HFFc6 (cell line): ENCODE measurements around the gene ADRM1. TPM values are rescaled to one million over a fixed set of nuclear protein-coding genes. Genes with fewer than 3 reads are reported as not detected.

ENCODE experiments used
- DNase-seq: peaks from one replicate; pipeline ENCODE4 v3.0.0-alpha.2; 2018
- H3K27ac Mint-ChIP-seq: 2 replicates; pipeline ENCODE4 v1.8.0; 2020; ENCODE audit warnings: mild to moderate bottlenecking, mixed read lengths
- H3K27me3 Mint-ChIP-seq: 2 replicates; pipeline ENCODE4 v1.8.0; 2021; ENCODE audit warnings: mild to moderate bottlenecking, moderate library complexity, mixed read lengths; ENCODE audit not compliant: insufficient read depth
- H3K36me3 Mint-ChIP-seq: 2 replicates; pipeline ENCODE4 v1.8.0; 2021; ENCODE audit warnings: low read depth, mixed read lengths
- H3K4me1 Mint-ChIP-seq: 2 replicates; pipeline ENCODE4 v1.8.0; 2020; ENCODE audit warnings: low read depth, mixed read lengths
- H3K4me3 Mint-ChIP-seq: 2 replicates; pipeline ENCODE4 v1.8.0; 2020; ENCODE audit warnings: mild to moderate bottlenecking, moderate library complexity, mixed read lengths
- H3K9me3 Mint-ChIP-seq: 2 replicates; pipeline ENCODE4 v1.8.0; 2020; ENCODE audit warnings: mild to moderate bottlenecking, mixed read lengths
- CTCF ChIP-seq: fragments of 200-600 bp; sonication (generic); IDR thresholded peaks from 2 replicates; pipeline ENCODE4 v1.5.0; 2021; ENCODE audit warnings: antibody characterized with exemption, mild to moderate bottlenecking
- total RNA-seq, 6 experiments: library from RNA; stranded (reverse); fragmentation: NEBNext Ultra II Directional; extraction: Animal tissue kit (Norgen Biotek cat#: 25700); gene quantifications; 2 replicates in 1 of 6; 3 replicates in 5 of 6; pipeline ENCODE4 v1.2.3, GENCODE V29; 2021

ADRM1 gene
- total RNA-seq, 6 experiments from 2014 or later: 126 to 133 (median 129) TPM

- no peaks in the 10 kb centered on the region for H3K9me3 Mint-ChIP-seq
- H3K4me1 Mint-ChIP-seq: peaks cover 6% of the 10 kb centered on the region; the same call in 1 of the 2 replicates
These were observed 52.1 kb downstream of the ADRM1 start for GRCh38 chr20:62354811-62355341.

GRCh38 chr20:62355516-62355877, 52.7 kb downstream of the ADRM1 start:
- Mint-ChIP-seq H3K27ac (no peak overlapping the region), H3K4me3 (no peak overlapping the region), H3K9me3 (no peaks in the 10 kb centered on the region), H3K4me1 (peaks cover 6% of the 10 kb centered on the region; the same call in 1 of the 2 replicates), H3K36me3 (no peaks in the 10 kb centered on the region), H3K27me3 (no peaks in the 10 kb centered on the region)
- TF ChIP-seq CTCF: no peak
- no peak for DNase-seq

More at GRCh38 chr20:62354811-62355341, 52.1 kb downstream of the ADRM1 start:
- no peak for DNase-seq
- Mint-ChIP-seq H3K36me3 (no peaks in the 10 kb centered on the region), H3K4me3 (no peak overlapping the region), H3K27ac (no peak overlapping the region), H3K27me3 (no peaks in the 10 kb centered on the region)
- no peak for TF ChIP-seq CTCF

- Mint-ChIP-seq H3K27ac (no peak overlapping the region), H3K27me3 (no peaks in the 10 kb centered on the region), H3K9me3 (no peaks in the 10 kb centered on the region), H3K36me3 (no peaks in the 10 kb centered on the region), H3K4me1 (peaks cover 6% of the 10 kb centered on the region; the same call in 1 of the 2 replicates), H3K4me3 (no peak overlapping the region; the same call in 1 of the 2 replicates)
- TF ChIP-seq CTCF: no peak
- no peak for DNase-seq
These were observed 53.2 kb downstream of the ADRM1 start for GRCh38 chr20:62355878-62356588.

- no peak overlapping the region for H3K4me3 Mint-ChIP-seq
- no peaks in the 10 kb centered on the region for H3K9me3 Mint-ChIP-seq
- DNase-seq: no peak
- TF ChIP-seq CTCF: no peak
- H3K4me1 Mint-ChIP-seq: peaks cover 6% of the 10 kb centered on the region; the same call in 1 of the 2 replicates
- H3K27ac Mint-ChIP-seq: no peak overlapping the region
- H3K27me3 Mint-ChIP-seq: no peaks in the 10 kb centered on the region
- no peaks in the 10 kb centered on the region for H3K36me3 Mint-ChIP-seq
These were observed 53.9 kb downstream of the ADRM1 start for GRCh38 chr20:62356589-62357186.

- Mint-ChIP-seq H3K4me1 (peaks cover 6% of the 10 kb centered on the region; the same call in 1 of the 2 replicates), H3K4me3 (no peak overlapping the region), H3K27me3 (no peaks in the 10 kb centered on the region), H3K9me3 (no peaks in the 10 kb centered on the region), H3K27ac (no peak overlapping the region), H3K36me3 (no peaks in the 10 kb centered on the region)
- DNase-seq: no peak
- TF ChIP-seq CTCF: no peak
These were observed 54.4 kb downstream of the ADRM1 start for GRCh38 chr20:62357187-62357667.
